Neural progenitor cell (in vitro differentiated cells): Measurements from ENCODE around the gene PSMD5. TPM values are rescaled to one million over a fixed set of nuclear protein-coding genes. Genes with fewer than 3 reads are reported as not detected.

Source experiments
- DNase-seq: peaks from one replicate; pipeline ENCODE4 v3.0.0-alpha.2; 2016; ENCODE audit warnings: low spot score
- H2AFZ ChIP-seq: fragments of 200-600 bp; sonication (generic); replicated peaks from 2 replicates; pipeline ENCODE4 v1.6.1; 2016; ENCODE audit warnings: antibody characterized with exemption
- H3F3A ChIP-seq: fragments of 200-600 bp; sonication (generic); 2 replicates; pipeline ENCODE4 v1.6.1; 2016; ENCODE audit warnings: antibody characterized with exemption, low read depth
- H3K27ac ChIP-seq: fragments of 200-600 bp; sonication (generic); 2 replicates; pipeline ENCODE4 v1.5.1; 2016; ENCODE audit warnings: mild to moderate bottlenecking
- H3K27me3 ChIP-seq: fragments of 200-600 bp; sonication (generic); 2 replicates; pipeline ENCODE4 v1.6.1; 2016; ENCODE audit warnings: mild to moderate bottlenecking, moderate library complexity
- H3K36me3 ChIP-seq: fragments of 200-600 bp; sonication (generic); 2 replicates; pipeline ENCODE4 v1.5.1; 2016
- H3K4me1 ChIP-seq: fragments of 200-600 bp; sonication (generic); 2 replicates; pipeline ENCODE4 v1.6.1; 2016; ENCODE audit warnings: mixed run types
- H3K4me2 ChIP-seq: fragments of 200-600 bp; sonication (generic); 2 replicates; pipeline ENCODE4 v1.6.1; 2016
- H3K4me3 ChIP-seq: fragments of 200-600 bp; sonication (generic); 2 replicates; pipeline ENCODE4 v1.5.1; 2016
- H3K79me2 ChIP-seq: fragments of 200-600 bp; sonication (generic); 2 replicates; pipeline ENCODE4 v1.6.1; 2016; ENCODE audit warnings: low read depth
- H3K9ac ChIP-seq: fragments of 200-600 bp; sonication (generic); 2 replicates; pipeline ENCODE4 v1.6.1; 2016
- H3K9me3 ChIP-seq: fragments of 200-600 bp; sonication (generic); 2 replicates; pipeline ENCODE4 v1.5.1; 2016; ENCODE audit warnings: low read depth
- H4K20me1 ChIP-seq: fragments of 200-600 bp; sonication (generic); 2 replicates; pipeline ENCODE4 v1.6.1; 2016; ENCODE audit warnings: low read depth
- H3K27ac Mint-ChIP-seq: 3 replicates; pipeline ENCODE4 v1.8.0; 2021; ENCODE audit warnings: mixed read lengths
- H3K27me3 Mint-ChIP-seq: 2 replicates; pipeline ENCODE4 v1.8.0; 2022; ENCODE audit warnings: low read depth, mild to moderate bottlenecking, inconsistent platforms, moderate library complexity, mixed read lengths; ENCODE audit not compliant: insufficient read depth
- H3K36me3 Mint-ChIP-seq: 3 replicates; pipeline ENCODE4 v1.8.0; 2021; ENCODE audit warnings: mixed read lengths
- H3K4me1 Mint-ChIP-seq: 3 replicates; pipeline ENCODE4 v1.8.0; 2021; ENCODE audit warnings: mixed read lengths
- H3K4me3 Mint-ChIP-seq: 3 replicates; pipeline ENCODE4 v1.8.0; 2021; ENCODE audit warnings: mild to moderate bottlenecking, moderate library complexity, mixed read lengths
- H3K9me3 Mint-ChIP-seq: 3 replicates; pipeline ENCODE4 v1.8.0; 2020; ENCODE audit warnings: mixed read lengths
- CTCF ChIP-seq: fragments of 200-600 bp; sonication (generic); IDR thresholded peaks from 2 replicates; pipeline ENCODE4 v1.5.1; 2017; ENCODE audit warnings: antibody characterized with exemption, mild to moderate bottlenecking
- EZH2 ChIP-seq: fragments of 200-600 bp; sonication (generic); IDR thresholded peaks from 2 replicates; pipeline ENCODE4 v1.6.1; 2017; ENCODE audit warnings: antibody characterized with exemption, mild to moderate bottlenecking, moderate library complexity
- EZH2phosphoT487 ChIP-seq: fragments of 200-600 bp; sonication (generic); IDR thresholded peaks from 2 replicates; pipeline ENCODE4 v1.6.1; 2017; ENCODE audit warnings: antibody characterized with exemption
- total RNA-seq: library from RNA; depleted of rRNA; stranded (reverse); fragments of >200 nt; gene quantifications from 2 replicates; pipeline ENCODE4 v1.2.3, GENCODE V29; 2015; ENCODE audit warnings: low replicate concordance

PSMD5 gene
- total RNA-seq, 1 donor from 2014 or later = 8.7 TPM

DNA sequence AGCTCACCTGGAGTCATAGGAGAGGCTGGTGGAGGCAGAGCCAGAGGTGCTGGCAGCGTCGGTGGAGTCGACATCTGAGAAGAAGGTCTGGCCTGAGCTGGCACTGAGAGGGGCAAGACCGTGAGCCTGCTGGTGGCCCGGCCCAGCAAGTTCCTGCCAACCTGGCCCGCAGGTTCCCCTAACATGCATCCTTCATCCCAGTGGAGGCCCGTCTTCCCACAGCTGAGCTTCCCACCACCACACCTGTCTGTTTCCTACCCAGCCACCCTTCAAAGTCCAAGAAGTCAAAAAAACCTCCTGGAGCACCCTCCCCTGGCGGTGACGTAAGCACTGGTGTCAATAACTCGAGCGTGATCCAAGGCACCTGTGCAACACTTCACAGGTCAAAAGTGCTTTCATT is 17.4 kb upstream of the PSMD5 start:
- Mint-ChIP-seq H3K36me3 (peaks cover 16% of the 10 kb centered on the region), H3K27ac (no peak overlapping the region), H3K4me1 (no peaks in the 10 kb centered on the region), H3K4me3 (no peak overlapping the region), H3K27me3 (no peaks in the 10 kb centered on the region), H3K9me3 (no peaks in the 10 kb centered on the region)
- no peaks in the 10 kb centered on the region for H3K36me3 ChIP-seq
- no peaks in the 10 kb centered on the region for H3K4me1 ChIP-seq
- no peak overlapping the region for H3K4me3 ChIP-seq
- TF ChIP-seq EZH2phosphoT487 (no peak), CTCF (no peak), EZH2 (no peak)
- no peak overlapping the region for H3K4me2 ChIP-seq
- no peak overlapping the region for H2AFZ ChIP-seq
- H3K9me3 ChIP-seq = no peaks in the 10 kb centered on the region
- no peaks in the 10 kb centered on the region for H4K20me1 ChIP-seq
- H3K27ac ChIP-seq = no peak overlapping the region
- H3K9ac ChIP-seq = no peak overlapping the region
- no peaks in the 10 kb centered on the region for H3F3A ChIP-seq
- H3K27me3 ChIP-seq = no peaks in the 10 kb centered on the region
- no peaks in the 10 kb centered on the region for H3K79me2 ChIP-seq
- DNase-seq = no peak

DNA sequence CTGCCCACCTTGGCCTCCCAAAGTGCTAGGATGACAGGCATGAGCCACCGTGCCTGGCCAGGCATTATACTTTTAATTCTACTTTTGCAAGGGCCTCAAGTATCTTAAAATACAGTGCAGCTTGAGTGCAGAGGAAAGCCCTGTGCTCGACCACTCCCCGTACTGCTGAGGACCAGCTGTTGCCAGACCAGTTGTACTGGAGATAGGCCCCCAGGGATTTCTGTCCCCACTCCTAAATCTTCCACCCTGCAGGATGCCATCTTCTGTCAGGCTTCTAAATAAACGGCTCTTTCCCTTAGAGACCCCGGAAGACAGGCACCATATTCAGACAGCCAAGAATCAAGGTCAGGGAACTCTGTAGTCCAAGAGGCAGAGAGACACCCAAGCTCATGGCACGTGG is 16.6 kb upstream of the PSMD5 start:
- Mint-ChIP-seq H3K4me3 (no peak overlapping the region), H3K36me3 (peaks cover 16% of the 10 kb centered on the region), H3K27ac (no peak overlapping the region), H3K4me1 (no peaks in the 10 kb centered on the region), H3K9me3 (no peaks in the 10 kb centered on the region), H3K27me3 (no peaks in the 10 kb centered on the region)
- H3K79me2 ChIP-seq = no peaks in the 10 kb centered on the region
- TF ChIP-seq EZH2 = no peak
- DNase-seq = no peak
- no peaks in the 10 kb centered on the region for H4K20me1 ChIP-seq
- no peak overlapping the region for H2AFZ ChIP-seq
- H3K27ac ChIP-seq = no peak overlapping the region
- no peak overlapping the region for H3K9ac ChIP-seq
- H3K4me2 ChIP-seq = no peak overlapping the region
- H3K27me3 ChIP-seq = no peaks in the 10 kb centered on the region
- H3K36me3 ChIP-seq = no peaks in the 10 kb centered on the region
- no peaks in the 10 kb centered on the region for H3F3A ChIP-seq
- H3K4me3 ChIP-seq = no peak overlapping the region
- no peaks in the 10 kb centered on the region for H3K9me3 ChIP-seq
- no peaks in the 10 kb centered on the region for H3K4me1 ChIP-seq

GRCh38 chr9:120857902-120858301 is 15.2 kb upstream of the PSMD5 start:
- H3K27ac Mint-ChIP-seq = no peak overlapping the region
- no peaks in the 10 kb centered on the region for H3K27me3 ChIP-seq
- no peaks in the 10 kb centered on the region for H3K27me3 Mint-ChIP-seq
- no peak overlapping the region for H3K4me2 ChIP-seq
- H3K4me1 ChIP-seq = peaks cover 4% of the 10 kb centered on the region
- no peak overlapping the region for H3K27ac ChIP-seq
- H3K79me2 ChIP-seq = no peaks in the 10 kb centered on the region
- no peaks in the 10 kb centered on the region for H3K9me3 ChIP-seq
- H4K20me1 ChIP-seq = no peaks in the 10 kb centered on the region
- H3K4me3 Mint-ChIP-seq = no peak overlapping the region
- no peaks in the 10 kb centered on the region for H3K36me3 ChIP-seq
- no peak overlapping the region for H3K4me3 ChIP-seq
- peaks cover 11% of the 10 kb centered on the region for H3K36me3 Mint-ChIP-seq
- no peaks in the 10 kb centered on the region for H3F3A ChIP-seq
- no peak for DNase-seq
- no peak overlapping the region for H2AFZ ChIP-seq
- no peak for TF ChIP-seq EZH2
- TF ChIP-seq EZH2phosphoT487 = no peak
- no peak for TF ChIP-seq CTCF
- no peaks in the 10 kb centered on the region for H3K9me3 Mint-ChIP-seq
- no peak overlapping the region for H3K9ac ChIP-seq
- peaks cover under 1% of the 10 kb centered on the region for H3K4me1 Mint-ChIP-seq

- Mint-ChIP-seq H3K4me3 (no peak overlapping the region), H3K9me3 (no peaks in the 10 kb centered on the region), H3K27me3 (no peaks in the 10 kb centered on the region), H3K4me1 (peaks cover 5% of the 10 kb centered on the region), H3K27ac (no peak overlapping the region), H3K36me3 (peaks cover 11% of the 10 kb centered on the region)
- H4K20me1 ChIP-seq = no peaks in the 10 kb centered on the region
- H3K4me1 ChIP-seq = peaks cover 8% of the 10 kb centered on the region
- no peaks in the 10 kb centered on the region for H3K27me3 ChIP-seq
- no peaks in the 10 kb centered on the region for H3K9me3 ChIP-seq
- no peak for DNase-seq
- no peak overlapping the region for H3K27ac ChIP-seq
- no peaks in the 10 kb centered on the region for H3K36me3 ChIP-seq
- no peak overlapping the region for H3K4me3 ChIP-seq
- peaks cover under 1% of the 10 kb centered on the region for H3F3A ChIP-seq
- H3K4me2 ChIP-seq = no peak overlapping the region
- no peak overlapping the region for H2AFZ ChIP-seq
- H3K9ac ChIP-seq = no peak overlapping the region
- no peak for TF ChIP-seq EZH2phosphoT487
- TF ChIP-seq CTCF = no peak
- no peak for TF ChIP-seq EZH2
- H3K79me2 ChIP-seq = no peaks in the 10 kb centered on the region
Observed at GRCh38 chr9:120857481-120857880, 14.8 kb upstream of the PSMD5 start.
